GM23338 (cell line): ENCODE results near the gene UNC80. TPM values are rescaled to one million over a fixed set of nuclear protein-coding genes. Genes with fewer than 3 reads are reported as not detected.

Experiments used
- ATAC-seq: fragments of 200-7000 bp; cut with Tn5 transposase; 3 replicates; pipeline ENCODE4 v1.9.1; 2020
- DNase-seq: peaks from one replicate; pipeline ENCODE4 v3.0.0-alpha.2; 2015; ENCODE audit warnings: low spot score
- H2AFZ ChIP-seq: fragments of 200-600 bp; sonication (generic); 2 replicates; pipeline ENCODE4 v1.8.0; 2016; ENCODE audit warnings: antibody characterized with exemption, mild to moderate bottlenecking, moderate library complexity
- H3F3A ChIP-seq: fragments of 200-600 bp; sonication (generic); replicated peaks from 2 replicates; pipeline ENCODE4 v1.8.0; 2017; ENCODE audit warnings: antibody characterized with exemption, mixed run types, low read depth
- H3K27ac ChIP-seq: fragments of 200-600 bp; sonication (generic); 2 replicates; pipeline ENCODE4 v1.6.1; 2016; ENCODE audit warnings: low read depth
- H3K27me3 ChIP-seq: fragments of 200-600 bp; sonication (generic); 2 replicates; pipeline ENCODE4 v1.8.0; 2016; ENCODE audit warnings: mild to moderate bottlenecking, mixed run types, moderate library complexity; ENCODE audit not compliant: insufficient read depth
- H3K36me3 ChIP-seq: fragments of 200-600 bp; sonication (generic); 2 replicates; pipeline ENCODE4 v1.8.0; 2016; ENCODE audit warnings: mild to moderate bottlenecking; ENCODE audit not compliant: insufficient read depth
- H3K4me1 ChIP-seq: fragments of 200-600 bp; sonication (generic); 2 replicates; pipeline ENCODE4 v1.8.0; 2016; ENCODE audit warnings: mild to moderate bottlenecking, moderate library complexity; ENCODE audit not compliant: insufficient read depth
- H3K4me2 ChIP-seq: fragments of 200-600 bp; sonication (generic); 2 replicates; pipeline ENCODE4 v1.7.1; 2017; ENCODE audit warnings: mixed run types
- H3K4me3 ChIP-seq: fragments of 200-600 bp; sonication (generic); 2 replicates; pipeline ENCODE4 v1.6.1; 2016; ENCODE audit warnings: mixed run types
- H3K79me2 ChIP-seq: fragments of 200-600 bp; sonication (generic); replicated peaks from 2 replicates; pipeline ENCODE4 v1.8.0; 2017; ENCODE audit warnings: mild to moderate bottlenecking; ENCODE audit not compliant: insufficient read depth
- H3K9me2 ChIP-seq: fragments of 200-600 bp; sonication (generic); 2 replicates; pipeline ENCODE4 v1.8.0; 2017; ENCODE audit not compliant: insufficient read depth
- H4K20me1 ChIP-seq: fragments of 200-600 bp; sonication (generic); replicated peaks from 2 replicates; pipeline ENCODE4 v1.8.0; 2017; ENCODE audit warnings: mild to moderate bottlenecking; ENCODE audit not compliant: insufficient read depth
- H3K27ac Mint-ChIP-seq: 2 replicates; pipeline ENCODE4 v1.8.0; 2020; ENCODE audit warnings: inconsistent platforms, mild to moderate bottlenecking, moderate library complexity, mixed read lengths
- H3K27me3 Mint-ChIP-seq: 3 replicates; pipeline ENCODE4 v1.8.0; 2022; ENCODE audit warnings: low read depth, mild to moderate bottlenecking, moderate library complexity, mixed read lengths, inconsistent platforms; ENCODE audit not compliant: insufficient read depth, poor library complexity
- H3K36me3 Mint-ChIP-seq: 3 replicates; pipeline ENCODE4 v1.8.0; 2021; ENCODE audit warnings: low read depth, mild to moderate bottlenecking, inconsistent platforms, moderate library complexity, mixed read lengths
- H3K4me1 Mint-ChIP-seq: 3 replicates; pipeline ENCODE4 v1.8.0; 2020; ENCODE audit warnings: mild to moderate bottlenecking, inconsistent platforms, mixed read lengths
- H3K4me3 Mint-ChIP-seq: 3 replicates; pipeline ENCODE4 v1.8.0; 2021; ENCODE audit warnings: moderate library complexity, mild to moderate bottlenecking, inconsistent platforms, mixed read lengths
- H3K9me3 Mint-ChIP-seq: 3 replicates; pipeline ENCODE4 v1.8.0; 2020; ENCODE audit warnings: moderate library complexity, mild to moderate bottlenecking, inconsistent platforms, mixed read lengths
- CREB1 ChIP-seq: fragments of 250-450 bp; sonication (Bioruptor Pico); IDR thresholded peaks from 2 replicates; pipeline ENCODE4 v1.5.0; 2020; ENCODE audit warnings: low read depth, mild to moderate bottlenecking, moderate library complexity
- CTCF ChIP-seq, 2 experiments: fragments of 200-600 bp in 1 of 2; sonication (generic) in 1 of 2; conservative IDR thresholded peaks; 2 replicates each; pipeline versions ENCODE4 v1.5.1 to v1.6.1; 2016 to 2017; ENCODE audit warnings: antibody characterized with exemption in 2 of 2, low read depth in 2 of 2, mild to moderate bottlenecking in 2 of 2, moderate library complexity in 1 of 2
- ETS1 ChIP-seq: IDR thresholded peaks from 2 replicates; pipeline ENCODE4 v1.6.1; 2016; ENCODE audit warnings: antibody characterized with exemption
- EZH2 ChIP-seq: fragments of 200-600 bp; sonication (generic); IDR thresholded peaks from one replicate; pipeline ENCODE4 v1.8.0; 2017; ENCODE audit warnings: antibody characterized with exemption, mild to moderate bottlenecking, low read depth; ENCODE audit not compliant: unreplicated experiment
- EZH2phosphoT487 ChIP-seq: fragments of 200-600 bp; sonication (generic); IDR thresholded peaks from one replicate; pipeline ENCODE4 v1.8.1; 2018; ENCODE audit warnings: antibody characterized with exemption; ENCODE audit not compliant: unreplicated experiment
- JUNB ChIP-seq: IDR thresholded peaks from one replicate; pipeline ENCODE4 v1.6.1; 2016; ENCODE audit warnings: antibody characterized with exemption; ENCODE audit not compliant: unreplicated experiment
- NANOG ChIP-seq: IDR thresholded peaks from 2 replicates; pipeline ENCODE4 v1.6.1; 2016; ENCODE audit warnings: antibody characterized with exemption, borderline replicate concordance
- POLR2AphosphoS5 ChIP-seq: IDR thresholded peaks from 2 replicates; pipeline ENCODE4 v1.6.1; 2016; ENCODE audit warnings: antibody characterized with exemption, low read depth
- REST ChIP-seq: IDR thresholded peaks from one replicate; pipeline ENCODE4 v1.6.1; 2018; ENCODE audit warnings: antibody characterized with exemption; ENCODE audit not compliant: unreplicated experiment
- STAT1 ChIP-seq: IDR thresholded peaks from one replicate; pipeline ENCODE4 v1.6.1; 2016; ENCODE audit warnings: antibody characterized with exemption; ENCODE audit not compliant: unreplicated experiment
- ZNF114 ChIP-seq: fragments of 250-450 bp; sonication (Bioruptor Pico); IDR thresholded peaks from 2 replicates; pipeline ENCODE4 v1.5.0; 2020; ENCODE audit warnings: mild to moderate bottlenecking, moderate library complexity
- ZNF331 ChIP-seq: fragments of 250-450 bp; sonication (Bioruptor Pico); IDR thresholded peaks from 2 replicates; pipeline ENCODE4 v1.5.0; 2020; ENCODE audit warnings: low read depth, mild to moderate bottlenecking, moderate library complexity
- ZNF462 ChIP-seq: fragments of 250-450 bp; sonication (Bioruptor Pico); IDR thresholded peaks from 2 replicates; pipeline ENCODE4 v1.5.0; 2020; ENCODE audit warnings: mild to moderate bottlenecking, moderate library complexity
- polyA plus RNA-seq: library from polyadenylated mRNA; unstranded; fragments of >200 nt; fragmentation: Nextera tagmentation; extraction: Ambion mirVana; gene quantifications from 2 replicates; pipeline ENCODE4 v1.2.1, GENCODE V29; 2016
- total RNA-seq: library from RNA; depleted of rRNA; stranded (reverse); fragments of >200 nt; shearing (Covaris generic); gene quantifications from 2 replicates; pipeline ENCODE4 v1.2.3, GENCODE V29; 2014

The UNC80 gene
- total and polyA plus RNA-seq, 2 experiments from 2014 or later: 0.11 to 1.5 TPM

GRCh38 chr2:209806318-209806717, 34.7 kb downstream of the UNC80 start:
- Mint-ChIP-seq H3K27me3 (peaks cover 6% of the 10 kb centered on the region), H3K36me3 (no peaks in the 10 kb centered on the region), H3K27ac (no peak overlapping the region), H3K9me3 (no peaks in the 10 kb centered on the region), H3K4me3 (no peak overlapping the region), H3K4me1 (no peaks in the 10 kb centered on the region)
- Histone ChIP-seq H3K9me2 (no peaks in the 10 kb centered on the region), H3K4me1 (no peaks in the 10 kb centered on the region), H4K20me1 (no peaks in the 10 kb centered on the region), H3K27ac (no peak overlapping the region), H2AFZ (no peak overlapping the region), H3F3A (no peaks in the 10 kb centered on the region), H3K4me2 (no peak overlapping the region), H3K4me3 (no peak overlapping the region), H3K36me3 (no peaks in the 10 kb centered on the region), H3K79me2 (no peaks in the 10 kb centered on the region), H3K27me3 (no peaks in the 10 kb centered on the region)
- TF ChIP-seq JUNB (no peak), ZNF331 (CRISPR knock-in tag) (no peak), NANOG (no peak), STAT1 (no peak), EZH2 (no peak), ZNF114 (CRISPR knock-in tag) (no peak), ZNF462 (no peak), REST (no peak), CREB1 (CRISPR knock-in tag) (no peak), POLR2AphosphoS5 (no peak), ETS1 (no peak), CTCF (conservative IDR thresholded peaks at IDR 0.05; ENCODE audit: low read depth in 2 of 2) (no peak), EZH2phosphoT487 (no peak)
- no peak for DNase-seq
- ATAC-seq: no peak
